ENCODE measurements around the gene CDH23.

DNA sequence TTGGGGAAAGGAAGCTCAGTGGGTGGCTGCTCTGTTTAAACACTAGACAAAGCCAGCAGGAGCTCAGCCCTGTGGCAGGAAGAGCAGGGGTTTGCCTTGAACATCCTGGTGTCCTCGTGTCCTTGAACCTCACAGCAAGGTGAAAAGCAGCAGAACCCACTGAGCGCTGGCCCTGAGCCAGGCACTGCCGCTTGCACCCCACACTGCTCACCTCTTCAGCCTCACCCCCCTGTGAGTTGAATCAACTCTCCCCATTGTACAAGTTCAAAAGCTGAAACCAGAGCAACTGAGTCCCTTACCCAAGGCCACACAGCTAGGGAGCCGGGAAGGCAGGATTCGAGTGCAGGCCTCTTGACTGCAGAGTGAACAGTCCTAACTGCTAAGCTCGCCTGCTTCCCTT, 45.6 kb upstream of the CDH23 start:
- TF ChIP-seq POLR2A (IDR thresholded peaks at IDR 0.05; ENCODE audit: low read length) (no peak), GATA1 (IDR thresholded peaks at IDR 0.05; ENCODE audit: low read depth, low read length) (no peak)

Data from erythroblast (primary cell).